HepG2 (cell line): ENCODE data around the gene TUBB4B. TPM values are rescaled to one million over a fixed set of nuclear protein-coding genes. Genes with fewer than 3 reads are reported as not detected.

Source experiments
- AHR ChIP-seq: IDR thresholded peaks from 2 replicates; pipeline ENCODE4 v1.6.1; 2018; ENCODE audit warnings: missing genetic modification reagents, missing compliant biosample characterization
- DMAP1 ChIP-seq: IDR thresholded peaks from 2 replicates; pipeline ENCODE4 v1.6.1; 2016
- FOXK2 ChIP-seq: fragments of 450-650 bp; IDR thresholded peaks from 2 replicates; pipeline ENCODE4 v1.6.1; 2016
- FOXM1 ChIP-seq: sonication (generic); formaldehyde crosslinking; IDR thresholded peaks from 2 replicates; pipeline ENCODE4 v1.5.0; 2020; ENCODE audit warnings: missing genetic modification reagents
- FOXP4 ChIP-seq: sonication (generic); formaldehyde crosslinking; IDR thresholded peaks from 2 replicates; pipeline ENCODE4 v1.4.0; 2020; ENCODE audit warnings: missing genetic modification reagents
- HBP1 ChIP-seq: IDR thresholded peaks from 2 replicates; pipeline ENCODE4 v1.6.1; 2016; ENCODE audit warnings: low read depth, control low read depth
- HINFP ChIP-seq: sonication (generic); formaldehyde crosslinking; IDR thresholded peaks from 2 replicates; pipeline ENCODE4 v1.4.0; 2020; ENCODE audit warnings: low read depth, mild to moderate bottlenecking, missing genetic modification reagents
- HNRNPL ChIP-seq: fragments of 200-400 bp; formaldehyde crosslinking; IDR thresholded peaks from 2 replicates; pipeline ENCODE4 v1.6.1; 2017; ENCODE audit warnings: mild to moderate bottlenecking, low read depth, low read length
- MAFK ChIP-seq, 2 experiments: IDR thresholded peaks in 1 of 2; conservative IDR thresholded peaks in 1 of 2; 2 replicates each; pipeline ENCODE4 v1.6.1; 2011; ENCODE audit warnings: improper control_type of control experiment in 2 of 2, low read length in 2 of 2
- NONO ChIP-seq, 2 experiments: fragments of 450-650 bp in 1 of 2; sonication (generic) in 1 of 2; formaldehyde crosslinking in 1 of 2; IDR thresholded peaks in 1 of 2; conservative IDR thresholded peaks in 1 of 2; 2 replicates each; pipeline versions ENCODE4 v1.6.1 to v1.8.0; 2017 to 2022; ENCODE audit warnings: mild to moderate bottlenecking in 1 of 2, missing genetic modification reagents in 1 of 2, moderate library complexity in 1 of 2
- NPAS2 ChIP-seq: sonication (generic); formaldehyde crosslinking; IDR thresholded peaks from 2 replicates; pipeline ENCODE4 v1.8.0; 2022; ENCODE audit warnings: mild to moderate bottlenecking, missing genetic modification reagents, borderline replicate concordance
- RAD51 ChIP-seq: fragments of 450-650 bp; IDR thresholded peaks from 2 replicates; pipeline ENCODE4 v1.6.1; 2016; ENCODE audit warnings: borderline replicate concordance
- TCF7L2 ChIP-seq: IDR thresholded peaks from 2 replicates; pipeline ENCODE4 v1.6.1; 2011; ENCODE audit warnings: mild to moderate bottlenecking, low read depth, low read length, moderate library complexity
- U2AF2 ChIP-seq: fragments of 200-400 bp; formaldehyde crosslinking; IDR thresholded peaks from 2 replicates; pipeline ENCODE4 v1.6.1; 2017; ENCODE audit warnings: low read depth, mild to moderate bottlenecking, low read length
- ZBTB21 ChIP-seq: sonication (generic); formaldehyde crosslinking; IDR thresholded peaks from 2 replicates; pipeline ENCODE4 v1.4.0; 2020; ENCODE audit warnings: missing genetic modification reagents
- ZFP90 ChIP-seq: sonication (generic); formaldehyde crosslinking; IDR thresholded peaks from 2 replicates; pipeline ENCODE4 v1.8.0; 2022; ENCODE audit warnings: missing genetic modification reagents, mild to moderate bottlenecking, inconsistent platforms, borderline replicate concordance
- ZNF264 ChIP-seq: sonication (generic); formaldehyde crosslinking; IDR thresholded peaks from 2 replicates; pipeline ENCODE4 v1.4.0; 2020; ENCODE audit warnings: missing genetic modification reagents
- ZNF331 ChIP-seq: sonication (generic); formaldehyde crosslinking; IDR thresholded peaks from 2 replicates; pipeline ENCODE4 v1.4.0; 2020; ENCODE audit warnings: missing genetic modification reagents
- ZNF547 ChIP-seq: sonication (generic); formaldehyde crosslinking; IDR thresholded peaks from 2 replicates; pipeline ENCODE4 v1.5.1; 2020; ENCODE audit warnings: mild to moderate bottlenecking, missing genetic modification reagents
- ZNF574 ChIP-seq: sonication (generic); formaldehyde crosslinking; IDR thresholded peaks from 2 replicates; pipeline ENCODE4 v1.4.0; 2020; ENCODE audit warnings: missing genetic modification reagents
- ZNF678 ChIP-seq: sonication (generic); formaldehyde crosslinking; IDR thresholded peaks from 2 replicates; pipeline ENCODE4 v1.4.0; 2020; ENCODE audit warnings: mild to moderate bottlenecking, missing genetic modification reagents
- ZNF761 ChIP-seq: sonication (generic); formaldehyde crosslinking; conservative IDR thresholded peaks from 2 replicates; pipeline ENCODE4 v1.4.0; 2020; ENCODE audit warnings: mild to moderate bottlenecking, missing genetic modification reagents
- polyA plus RNA-seq, 8 experiments: library from polyadenylated mRNA; depleted of rRNA in 3 of 8; stranded (reverse) in 7 of 8; unstranded in 1 of 8; fragments of >200 nt; fragmentation: Illumina TruSeq in 4 of 8; extraction: Trizol in 4 of 8; gene quantifications; 2 replicates each; pipeline versions ENCODE4 v1.2.1 to v1.2.3, GENCODE V29; 2011 to 2016; ENCODE audit warnings: low read depth in 4 of 8, missing spikeins in 1 of 8, mixed read lengths in 1 of 8; ENCODE audit not compliant: insufficient read depth in 1 of 8
- total RNA-seq, 5 experiments: library from RNA; depleted of rRNA; stranded (reverse); fragments of >200 nt; fragmentation: Illumina TruSeq; extraction: Trizol; gene quantifications; 2 replicates each; pipeline ENCODE4 v1.2.3, GENCODE V29; 2016; ENCODE audit warnings: low read depth in 1 of 5

The TUBB4B gene
- total and polyA plus RNA-seq, 2 of the 13 experiments (the other 11 are each of a cell fraction or from before 2014, with no cell fraction given): 182 to 412 TPM

- TF ChIP-seq HINFP (CRISPR knock-in tag) (0 out of 2 replicates have a peak, but pooled peaks have one; percentile 18), ZNF547 (CRISPR knock-in tag) (peak; percentile 81), ZNF761 (0 out of 2 replicates have a peak, but pooled peaks have one; percentile 30), AHR (CRISPR knock-in tag) (0 out of 2 replicates have a peak, but pooled peaks have one; percentile 63), ZNF574 (CRISPR knock-in tag) (peak; percentile 90), ZNF678 (no peak), RAD51 (no peak), ZNF264 (peak; percentile 87), HBP1 (peak; percentile 68; the same call in 1 of the 2 replicates), ZFP90 (CRISPR knock-in tag) (peak; percentile 63; the same call in 1 of the 2 replicates), FOXM1 (no peak), FOXP4 (CRISPR knock-in tag) (peak; percentile 57; the same call in 1 of the 2 replicates), DMAP1 (CRISPR knock-in tag) (peak; percentile 87; the same call in 1 of the 2 replicates), ZBTB21 (CRISPR knock-in tag) (no peak), TCF7L2 (no peak), FOXK2 (no peak), NONO (IDR thresholded peaks at IDR 0.05) (no peak), NONO (CRISPR knock-in tag; conservative IDR thresholded peaks at IDR 0.05) (peak; percentile 94), NPAS2 (CRISPR knock-in tag) (no peak), HNRNPL (peak; percentile 74; the same call in 1 of the 2 replicates), MAFK (conservative IDR thresholded peaks at IDR 0.05 in 1 of 2, IDR thresholded peaks at IDR 0.05 in 1 of 2; ENCODE audit: low read length in 2 of 2) (no peak), U2AF2 (no peak), ZNF331 (CRISPR knock-in tag) (peak; percentile 92)
These were observed 40.5 kb upstream of the TUBB4B start, which contains the start of gene TPRN (continued) for GRCh38 chr9:137200311-137201204.
